GM23338 (cell line): Measurements from ENCODE around the gene TNFSF9. TPM values are rescaled to one million over a fixed set of nuclear protein-coding genes. Genes with fewer than 3 reads are reported as not detected.

Experiments
- ATAC-seq: fragments of 200-7000 bp; cut with Tn5 transposase; 3 replicates; pipeline ENCODE4 v1.9.1; 2020
- DNase-seq: peaks from one replicate; pipeline ENCODE4 v3.0.0-alpha.2; 2015; ENCODE audit warnings: low spot score
- H2AFZ ChIP-seq: fragments of 200-600 bp; sonication (generic); 2 replicates; pipeline ENCODE4 v1.8.0; 2016; ENCODE audit warnings: antibody characterized with exemption, mild to moderate bottlenecking, moderate library complexity
- H3F3A ChIP-seq: fragments of 200-600 bp; sonication (generic); replicated peaks from 2 replicates; pipeline ENCODE4 v1.8.0; 2017; ENCODE audit warnings: antibody characterized with exemption, mixed run types, low read depth
- H3K27ac ChIP-seq: fragments of 200-600 bp; sonication (generic); 2 replicates; pipeline ENCODE4 v1.6.1; 2016; ENCODE audit warnings: low read depth
- H3K27me3 ChIP-seq: fragments of 200-600 bp; sonication (generic); 2 replicates; pipeline ENCODE4 v1.8.0; 2016; ENCODE audit warnings: mild to moderate bottlenecking, mixed run types, moderate library complexity; ENCODE audit not compliant: insufficient read depth
- H3K36me3 ChIP-seq: fragments of 200-600 bp; sonication (generic); 2 replicates; pipeline ENCODE4 v1.8.0; 2016; ENCODE audit warnings: mild to moderate bottlenecking; ENCODE audit not compliant: insufficient read depth
- H3K4me1 ChIP-seq: fragments of 200-600 bp; sonication (generic); 2 replicates; pipeline ENCODE4 v1.8.0; 2016; ENCODE audit warnings: mild to moderate bottlenecking, moderate library complexity; ENCODE audit not compliant: insufficient read depth
- H3K4me2 ChIP-seq: fragments of 200-600 bp; sonication (generic); 2 replicates; pipeline ENCODE4 v1.7.1; 2017; ENCODE audit warnings: mixed run types
- H3K4me3 ChIP-seq: fragments of 200-600 bp; sonication (generic); 2 replicates; pipeline ENCODE4 v1.6.1; 2016; ENCODE audit warnings: mixed run types
- H3K79me2 ChIP-seq: fragments of 200-600 bp; sonication (generic); replicated peaks from 2 replicates; pipeline ENCODE4 v1.8.0; 2017; ENCODE audit warnings: mild to moderate bottlenecking; ENCODE audit not compliant: insufficient read depth
- H3K9me2 ChIP-seq: fragments of 200-600 bp; sonication (generic); 2 replicates; pipeline ENCODE4 v1.8.0; 2017; ENCODE audit not compliant: insufficient read depth
- H4K20me1 ChIP-seq: fragments of 200-600 bp; sonication (generic); replicated peaks from 2 replicates; pipeline ENCODE4 v1.8.0; 2017; ENCODE audit warnings: mild to moderate bottlenecking; ENCODE audit not compliant: insufficient read depth
- H3K27ac Mint-ChIP-seq: 2 replicates; pipeline ENCODE4 v1.8.0; 2020; ENCODE audit warnings: inconsistent platforms, mild to moderate bottlenecking, moderate library complexity, mixed read lengths
- H3K27me3 Mint-ChIP-seq: 3 replicates; pipeline ENCODE4 v1.8.0; 2022; ENCODE audit warnings: low read depth, mild to moderate bottlenecking, moderate library complexity, mixed read lengths, inconsistent platforms; ENCODE audit not compliant: insufficient read depth, poor library complexity
- H3K36me3 Mint-ChIP-seq: 3 replicates; pipeline ENCODE4 v1.8.0; 2021; ENCODE audit warnings: low read depth, mild to moderate bottlenecking, inconsistent platforms, moderate library complexity, mixed read lengths
- H3K4me1 Mint-ChIP-seq: 3 replicates; pipeline ENCODE4 v1.8.0; 2020; ENCODE audit warnings: mild to moderate bottlenecking, inconsistent platforms, mixed read lengths
- H3K4me3 Mint-ChIP-seq: 3 replicates; pipeline ENCODE4 v1.8.0; 2021; ENCODE audit warnings: moderate library complexity, mild to moderate bottlenecking, inconsistent platforms, mixed read lengths
- H3K9me3 Mint-ChIP-seq: 3 replicates; pipeline ENCODE4 v1.8.0; 2020; ENCODE audit warnings: moderate library complexity, mild to moderate bottlenecking, inconsistent platforms, mixed read lengths
- CREB1 ChIP-seq: fragments of 250-450 bp; sonication (Bioruptor Pico); IDR thresholded peaks from 2 replicates; pipeline ENCODE4 v1.5.0; 2020; ENCODE audit warnings: low read depth, mild to moderate bottlenecking, moderate library complexity
- CTCF ChIP-seq, 2 experiments: fragments of 200-600 bp in 1 of 2; sonication (generic) in 1 of 2; conservative IDR thresholded peaks; 2 replicates each; pipeline versions ENCODE4 v1.5.1 to v1.6.1; 2016 to 2017; ENCODE audit warnings: antibody characterized with exemption in 2 of 2, low read depth in 2 of 2, mild to moderate bottlenecking in 2 of 2, moderate library complexity in 1 of 2
- ETS1 ChIP-seq: IDR thresholded peaks from 2 replicates; pipeline ENCODE4 v1.6.1; 2016; ENCODE audit warnings: antibody characterized with exemption
- EZH2 ChIP-seq: fragments of 200-600 bp; sonication (generic); IDR thresholded peaks from one replicate; pipeline ENCODE4 v1.8.0; 2017; ENCODE audit warnings: antibody characterized with exemption, mild to moderate bottlenecking, low read depth; ENCODE audit not compliant: unreplicated experiment
- EZH2phosphoT487 ChIP-seq: fragments of 200-600 bp; sonication (generic); IDR thresholded peaks from one replicate; pipeline ENCODE4 v1.8.1; 2018; ENCODE audit warnings: antibody characterized with exemption; ENCODE audit not compliant: unreplicated experiment
- JUNB ChIP-seq: IDR thresholded peaks from one replicate; pipeline ENCODE4 v1.6.1; 2016; ENCODE audit warnings: antibody characterized with exemption; ENCODE audit not compliant: unreplicated experiment
- NANOG ChIP-seq: IDR thresholded peaks from 2 replicates; pipeline ENCODE4 v1.6.1; 2016; ENCODE audit warnings: antibody characterized with exemption, borderline replicate concordance
- POLR2AphosphoS5 ChIP-seq: IDR thresholded peaks from 2 replicates; pipeline ENCODE4 v1.6.1; 2016; ENCODE audit warnings: antibody characterized with exemption, low read depth
- REST ChIP-seq: IDR thresholded peaks from one replicate; pipeline ENCODE4 v1.6.1; 2018; ENCODE audit warnings: antibody characterized with exemption; ENCODE audit not compliant: unreplicated experiment
- STAT1 ChIP-seq: IDR thresholded peaks from one replicate; pipeline ENCODE4 v1.6.1; 2016; ENCODE audit warnings: antibody characterized with exemption; ENCODE audit not compliant: unreplicated experiment
- ZNF114 ChIP-seq: fragments of 250-450 bp; sonication (Bioruptor Pico); IDR thresholded peaks from 2 replicates; pipeline ENCODE4 v1.5.0; 2020; ENCODE audit warnings: mild to moderate bottlenecking, moderate library complexity
- ZNF331 ChIP-seq: fragments of 250-450 bp; sonication (Bioruptor Pico); IDR thresholded peaks from 2 replicates; pipeline ENCODE4 v1.5.0; 2020; ENCODE audit warnings: low read depth, mild to moderate bottlenecking, moderate library complexity
- polyA plus RNA-seq: library from polyadenylated mRNA; unstranded; fragments of >200 nt; fragmentation: Nextera tagmentation; extraction: Ambion mirVana; gene quantifications from 2 replicates; pipeline ENCODE4 v1.2.1, GENCODE V29; 2016
- total RNA-seq: library from RNA; depleted of rRNA; stranded (reverse); fragments of >200 nt; shearing (Covaris generic); gene quantifications from 2 replicates; pipeline ENCODE4 v1.2.3, GENCODE V29; 2014

The TNFSF9 gene
- total and polyA plus RNA-seq, 2 experiments from 2014 or later = 2.6 to 9.1 TPM

- ATAC-seq (no peak), DNase-seq (no peak)
- Histone ChIP-seq H3K79me2 (no peaks in the 10 kb centered on the region), H3K4me2 (no peak overlapping the region), H3K36me3 (no peaks in the 10 kb centered on the region), H3K27me3 (no peaks in the 10 kb centered on the region), H3K9me2 (no peaks in the 10 kb centered on the region), H3K4me1 (no peaks in the 10 kb centered on the region), H3F3A (no peaks in the 10 kb centered on the region), H2AFZ (peak overlapping the region; percentile 82), H3K27ac (no peak overlapping the region), H4K20me1 (no peaks in the 10 kb centered on the region), H3K4me3 (no peak overlapping the region)
- no peak overlapping the region for H3K27ac Mint-ChIP-seq
- H3K36me3 Mint-ChIP-seq = no peaks in the 10 kb centered on the region; the same call in 2 of the 3 replicates
- peaks cover 1% of the 10 kb centered on the region for H3K27me3 Mint-ChIP-seq
- no peaks in the 10 kb centered on the region for H3K4me1 Mint-ChIP-seq
- no peak overlapping the region; the same call in 2 of the 3 replicates for H3K4me3 Mint-ChIP-seq
- no peaks in the 10 kb centered on the region; the same call in 1 of the 3 replicates for H3K9me3 Mint-ChIP-seq
- TF ChIP-seq CREB1 (CRISPR knock-in tag) = no peak
- no peak for TF ChIP-seq ZNF331 (CRISPR knock-in tag)
- TF ChIP-seq ETS1 = no peak
- TF ChIP-seq POLR2AphosphoS5 = no peak
- no peak for TF ChIP-seq EZH2
- no peak for TF ChIP-seq CTCF (conservative IDR thresholded peaks at IDR 0.05; ENCODE audit: low read depth in 2 of 2)
- no peak for TF ChIP-seq REST
- TF ChIP-seq JUNB = no peak
- TF ChIP-seq ZNF114 (CRISPR knock-in tag) = no peak
- no peak for TF ChIP-seq STAT1
- TF ChIP-seq EZH2phosphoT487 = no peak
- no peak for TF ChIP-seq NANOG
Observed at GRCh38 chr19:6489278-6490061, 41.4 kb upstream of the TNFSF9 start.
